ENCODE results near the gene HIC2. TPM values are rescaled to one million over a fixed set of nuclear protein-coding genes. Genes with fewer than 3 reads are reported as not detected.
A peak's percentile ranks its signal among the peaks of the same experiment; 100 is the strongest.

The HIC2 gene
- total RNA-seq, 1 experiment from 2014 or later, result 33.3 TPM

GRCh38 chr22:21446128-21446826 lies 29.1 kb downstream of the HIC2 start:
- peaks cover 22% of the 10 kb centered on the region for H3K4me1 Mint-ChIP-seq
- POLR2A ChIA-PET, result no interaction called here
- DNase-seq (ENCODE audit: low spot score) (peak; percentile 8), ATAC-seq (no peak)
- no peaks in the 10 kb centered on the region for H3K27me3 Mint-ChIP-seq (ENCODE audit: low read depth)
- TF ChIP-seq ZNF425 (CRISPR knock-in tag; conservative IDR thresholded peaks at IDR 0.05), result no peak
- TF ChIP-seq NFYB (CRISPR knock-in tag; conservative IDR thresholded peaks at IDR 0.05; ENCODE audit: low read depth), result no peak
- TF ChIP-seq ATF2 (CRISPR knock-in tag; IDR thresholded peaks at IDR 0.05; ENCODE audit: borderline replicate concordance, low read depth), result no peak
- TF ChIP-seq USF1 (CRISPR knock-in tag; IDR thresholded peaks at IDR 0.05), result no peak
- no peak for TF ChIP-seq MLX (CRISPR knock-in tag; IDR thresholded peaks at IDR 0.05)
- no peak for TF ChIP-seq KAT7 (CRISPR knock-in tag; IDR thresholded peaks at IDR 0.05; ENCODE audit: borderline replicate concordance)
- no peak for TF ChIP-seq ETV6 (CRISPR knock-in tag; IDR thresholded peaks at IDR 0.05)
- TF ChIP-seq FOXP4 (CRISPR knock-in tag; IDR thresholded peaks at IDR 0.05), result no peak
- TF ChIP-seq FOXJ3 (CRISPR knock-in tag; IDR thresholded peaks at IDR 0.05; ENCODE audit: borderline replicate concordance), result no peak
- no peak for TF ChIP-seq MXD4 (CRISPR knock-in tag; IDR thresholded peaks at IDR 0.05; ENCODE audit: borderline replicate concordance)
- TF ChIP-seq NFE2L1 (CRISPR knock-in tag; IDR thresholded peaks at IDR 0.05), result no peak
- no peak for TF ChIP-seq IRF1 (CRISPR knock-in tag; IDR thresholded peaks at IDR 0.05)
- no peak for TF ChIP-seq ZNF263 (CRISPR knock-in tag; IDR thresholded peaks at IDR 0.05; ENCODE audit: low read depth)
- no peak for TF ChIP-seq TP53 (CRISPR knock-in tag; IDR thresholded peaks at IDR 0.05)
- TF ChIP-seq CREM (CRISPR knock-in tag; IDR thresholded peaks at IDR 0.05), result no peak
- TF ChIP-seq HMGA2 (CRISPR knock-in tag; IDR thresholded peaks at IDR 0.05), result no peak
- no peak for TF ChIP-seq ZNF423 (CRISPR knock-in tag; IDR thresholded peaks at IDR 0.05)
- TF ChIP-seq NR1H2 (CRISPR knock-in tag; IDR thresholded peaks at IDR 0.05), result no peak
- TF ChIP-seq ESRRA (CRISPR knock-in tag; IDR thresholded peaks at IDR 0.05; ENCODE audit: borderline replicate concordance), result no peak
- no peaks in the 10 kb centered on the region for H3K9me3 Mint-ChIP-seq
- no peak overlapping the region for H3K4me3 Mint-ChIP-seq
- CTCF ChIA-PET, result interaction anchor here (2.0 kb wide), 1 partner anchor 197 kb away, joined by 5 read pairs; no protein-coding TSS in a partner anchor
- no peak overlapping the region for H3K27ac Mint-ChIP-seq
- peaks cover 11% of the 10 kb centered on the region; the same call in 1 of the 2 replicates for H3K36me3 Mint-ChIP-seq
